HepG2 (cell line): ENCODE measurements around the gene DST. TPM values are rescaled to one million over a fixed set of nuclear protein-coding genes. Genes with fewer than 3 reads are reported as not detected.

ENCODE experiments used
- ATAC-seq: fragments of 200-7000 bp; cut with Tn5 transposase; 3 replicates; pipeline ENCODE4 v1.9.1; 2020; ENCODE audit warnings: mild to moderate bottlenecking, moderate library complexity
- BruUV-seq: library from RNA; stranded (reverse); fragments of 400-500 nt; replicated peaks from 2 replicates; lab custom pipeline; 2021; lab: Mats Ljungman, UMichigan
- CTCF ChIA-PET: fragments of 300-600 bp; formaldehyde crosslinking; extraction: SDS; loops from one replicate; lab custom pipeline; 2021; ENCODE audit warnings: low total read pairs, inconsistent platforms, low intra/inter-chr PET ratio; lab: Yijun Ruan, JAX
- POLR2A ChIA-PET: fragments of 350-600 bp; sonication (Branson Sonifier 250); formaldehyde crosslinking; loops from one replicate; lab custom pipeline; 2020; ENCODE audit warnings: antibody characterized with exemption, inconsistent platforms; lab: Yijun Ruan, JAX
- DNase-seq: peaks from one replicate; pipeline ENCODE4 v3.0.0-alpha.2; 2015; ENCODE audit warnings: low spot score
- FAIRE-seq: peaks from 3 replicates; lab custom pipeline; 2011; peaks lifted over from hg19 to GRCh38; lab: Jason Lieb, UNC
- H2AFZ ChIP-seq: one replicate; pipeline ENCODE4 v1.6.1; 2011; ENCODE audit warnings: low read length, inconsistent platforms
- H3K27ac ChIP-seq: fragments of 300-600 bp; 3 replicates; pipeline ENCODE4 v1.8.0; 2011; ENCODE audit warnings: mixed run types, mild to moderate bottlenecking, mixed read lengths, low read length, inconsistent platforms; ENCODE audit not compliant: insufficient read depth; ENCODE audit errors: extremely low read length
- H3K27me3 ChIP-seq, 2 experiments: fragments of 200-600 bp in 1 of 2; 2 replicates in 1 of 2; 3 replicates in 1 of 2; pipeline versions ENCODE4 v1.6.0 to v1.8.0; 2011; ENCODE audit warnings: low read length in 2 of 2, mild to moderate bottlenecking in 2 of 2, moderate library complexity in 2 of 2, inconsistent platforms in 1 of 2; ENCODE audit not compliant: insufficient read depth in 2 of 2, control insufficient read depth in 1 of 2
- H3K36me3 ChIP-seq, 2 experiments: fragments of 200-600 bp in 1 of 2; replicated peaks in 1 of 2; 2 replicates in 1 of 2; 3 replicates in 1 of 2; pipeline versions ENCODE4 v1.5.1 to v1.8.0; 2011; ENCODE audit warnings: low read length in 2 of 2, inconsistent platforms in 1 of 2; ENCODE audit not compliant: insufficient read depth in 2 of 2, control insufficient read depth in 1 of 2
- H3K4me1 ChIP-seq: 2 replicates; pipeline ENCODE4 v1.5.1; 2012; ENCODE audit warnings: low read length, inconsistent platforms; ENCODE audit not compliant: insufficient read depth
- H3K4me2 ChIP-seq: 2 replicates; pipeline ENCODE4 v1.6.0; 2011; ENCODE audit warnings: low read depth, low read length, inconsistent platforms
- H3K4me3 ChIP-seq, 3 experiments: fragments of 200-600 bp in 1 of 3; sonication (generic), shearing (Covaris generic) in 1 of 3; replicated peaks in 1 of 3; 2 replicates each; pipeline ENCODE4 v1.5.1; 2011 to 2016; ENCODE audit warnings: low read length in 3 of 3, inconsistent platforms in 2 of 3, low read depth in 2 of 3, mild to moderate bottlenecking in 2 of 3, control low read depth in 1 of 3, mixed read lengths in 1 of 3; ENCODE audit not compliant: insufficient read depth in 1 of 3
- H3K79me2 ChIP-seq: one replicate; pipeline ENCODE4 v1.6.1; 2011; ENCODE audit warnings: low read length, inconsistent platforms; ENCODE audit not compliant: insufficient read depth
- H3K9ac ChIP-seq: 2 replicates; pipeline ENCODE4 v1.6.0; 2011; ENCODE audit warnings: mild to moderate bottlenecking, low read depth, low read length, inconsistent platforms; ENCODE audit not compliant: insufficient read depth
- H3K9me3 ChIP-seq: 2 replicates; pipeline ENCODE4 v1.5.1; 2012; ENCODE audit warnings: mild to moderate bottlenecking, low read length
- H4K20me1 ChIP-seq: 2 replicates; pipeline ENCODE4 v1.6.0; 2011; ENCODE audit warnings: inconsistent platforms, mild to moderate bottlenecking, low read length, moderate library complexity; ENCODE audit not compliant: insufficient read depth
- ATM ChIP-seq: fragments of 450-650 bp; IDR thresholded peaks from 2 replicates; pipeline ENCODE4 v1.7.1; 2017; ENCODE audit warnings: mild to moderate bottlenecking, borderline replicate concordance
- CEBPG ChIP-seq: IDR thresholded peaks from 2 replicates; pipeline ENCODE4 v1.6.1; 2016
- GATAD2A ChIP-seq: IDR thresholded peaks from 2 replicates; pipeline ENCODE4 v1.6.1; 2016
- KAT7 ChIP-seq: IDR thresholded peaks from 2 replicates; pipeline ENCODE4 v1.6.1; 2018; ENCODE audit warnings: borderline replicate concordance, missing compliant biosample characterization
- MEIS1 ChIP-seq: sonication (generic); formaldehyde crosslinking; IDR thresholded peaks from 2 replicates; pipeline ENCODE4 v1.9.0; 2021; ENCODE audit warnings: mild to moderate bottlenecking, missing genetic modification reagents, moderate library complexity, borderline replicate concordance
- MIER2 ChIP-seq: IDR thresholded peaks from 2 replicates; pipeline ENCODE4 v1.6.1; 2016; ENCODE audit warnings: missing biosample characterization, missing genetic modification reagents
- NCOA2 ChIP-seq: sonication (generic); formaldehyde crosslinking; IDR thresholded peaks from 2 replicates; pipeline ENCODE4 v1.8.0; 2022; ENCODE audit warnings: inconsistent platforms
- NFKBIZ ChIP-seq: IDR thresholded peaks from 2 replicates; pipeline ENCODE4 v1.6.1; 2018; ENCODE audit warnings: missing genetic modification reagents, missing compliant biosample characterization
- NR2F6 ChIP-seq, 2 experiments: IDR thresholded peaks; 2 replicates each; pipeline ENCODE4 v1.6.1; 2016; ENCODE audit warnings: antibody characterized with exemption in 1 of 2, mild to moderate bottlenecking in 1 of 2
- POLR2A ChIP-seq, 2 experiments: IDR thresholded peaks; 2 replicates each; pipeline ENCODE4 v1.6.1; 2011; ENCODE audit warnings: low read depth in 2 of 2, low read length in 2 of 2, mild to moderate bottlenecking in 1 of 2, moderate library complexity in 1 of 2; ENCODE audit not compliant: insufficient read depth in 1 of 2
- POLR2AphosphoS5 ChIP-seq: IDR thresholded peaks from 2 replicates; pipeline ENCODE4 v1.6.1; 2012; ENCODE audit warnings: low read depth, low read length
- U2AF1 ChIP-seq: fragments of 200-400 bp; formaldehyde crosslinking; optimal IDR thresholded peaks from 2 replicates; pipeline ENCODE3; 2017; ENCODE audit warnings: mild to moderate bottlenecking, low read depth, low read length
- ZMAT3 ChIP-seq: sonication (generic); formaldehyde crosslinking; conservative IDR thresholded peaks from 2 replicates; pipeline ENCODE4 v1.7.0; 2021; ENCODE audit warnings: missing genetic modification reagents
- ZNF18 ChIP-seq: sonication (generic); formaldehyde crosslinking; IDR thresholded peaks from 2 replicates; pipeline ENCODE4 v1.8.0; 2022; ENCODE audit warnings: mild to moderate bottlenecking, missing genetic modification reagents; ENCODE audit not compliant: insufficient replicate concordance
- ZNF550 ChIP-seq: sonication (generic); formaldehyde crosslinking; IDR thresholded peaks from 2 replicates; pipeline ENCODE4 v1.4.0; 2020; ENCODE audit warnings: mild to moderate bottlenecking, missing genetic modification reagents, borderline replicate concordance
- WGBS: methylation state at CpG from one replicate; pipeline ENCODE4 v1.1.6; 2017; ENCODE audit warnings: low lambda C conversion rate; 5-methylcytosine and 5-hydroxymethylcytosine counted together
- in situ Hi-C: cut with HindIII; loops from 2 replicates; pipeline ENCODE4 v1.10.0; 2017; ENCODE audit warnings: low pct_unique_long_range_greater_than_20kb; ENCODE audit not compliant: extremely low pct_ligation_motif_present
- intact Hi-C: fragments of 100-400 bp; cut with micrococcal nuclease; formaldehyde crosslinking; loops from one replicate; pipeline ENCODE4 v1.10.0; 2022; ENCODE audit not compliant: unreplicated experiment
- polyA plus RNA-seq, 8 experiments: library from polyadenylated mRNA; depleted of rRNA in 3 of 8; stranded (reverse) in 7 of 8; unstranded in 1 of 8; fragments of >200 nt; fragmentation: Illumina TruSeq in 4 of 8; extraction: Trizol in 4 of 8; gene quantifications; 2 replicates each; pipeline versions ENCODE4 v1.2.1 to v1.2.3, GENCODE V29; 2011 to 2016; ENCODE audit warnings: low read depth in 4 of 8, missing spikeins in 1 of 8, mixed read lengths in 1 of 8; ENCODE audit not compliant: insufficient read depth in 1 of 8
- total RNA-seq, 5 experiments: library from RNA; depleted of rRNA; stranded (reverse); fragments of >200 nt; fragmentation: Illumina TruSeq; extraction: Trizol; gene quantifications; 2 replicates each; pipeline ENCODE4 v1.2.3, GENCODE V29; 2016; ENCODE audit warnings: low read depth in 1 of 5

DST gene
- total and polyA plus RNA-seq, 2 of the 13 experiments (the other 11 are each of a cell fraction or from before 2014, with no cell fraction given), result 64.4 to 89.0 TPM

GRCh38 chr6:56688521-56688920, 45.8 kb upstream of the DST start:
- H3K4me2 ChIP-seq, result peak overlapping the region; percentile 75; the same call in 1 of the 2 replicates
- H3K9ac ChIP-seq, result peak overlapping the region; percentile 69; the same call in 1 of the 2 replicates
- H3K27ac ChIP-seq, result no peak overlapping the region
- ChIA-PET POLR2A (interaction anchor here (4.1 kb wide), 1 partner anchor 46 kb away, joined by 15 read pairs; the partner anchor contains the start of gene DST), CTCF (no interaction called here)
- H3K4me3 ChIP-seq, result peak overlapping the region in 2 of 3 experiments; percentile 2 to 27; a peak in 2 of 6 replicates
- no peak for FAIRE-seq
- intact Hi-C loops (no loop called here), in situ Hi-C loops (no loop called here)
- peaks cover 13% of the 10 kb centered on the region for H3K79me2 ChIP-seq
- DNase-seq, result no peak
- no peak for ATAC-seq
- no peaks in the 10 kb centered on the region for H4K20me1 ChIP-seq
- 84% methylated on average over 2 of the region's 2 CpGs for WGBS
- TF ChIP-seq ATM (no peak), ZNF18 (CRISPR knock-in tag) (no peak), MEIS1 (CRISPR knock-in tag) (no peak), POLR2A (IDR thresholded peaks at IDR 0.05; ENCODE audit: insufficient read depth in 1 of 2, low read depth in 2 of 2, low read length in 2 of 2) (no peak), KAT7 (CRISPR knock-in tag) (no peak), ZMAT3 (CRISPR knock-in tag) (no peak), POLR2AphosphoS5 (no peak), NR2F6 (IDR thresholded peaks at IDR 0.05) (no peak), NR2F6 (CRISPR knock-in tag; IDR thresholded peaks at IDR 0.05) (no peak), CEBPG (no peak), U2AF1 (no peak), ZNF550 (CRISPR knock-in tag) (no peak), GATAD2A (no peak), MIER2 (CRISPR knock-in tag) (no peak), NCOA2 (no peak), NFKBIZ (CRISPR knock-in tag) (no peak)
- H3K36me3 ChIP-seq, result no peaks in the 10 kb centered on the region
- no peaks in the 10 kb centered on the region for H3K27me3 ChIP-seq
- no TSS peak for BruUV-seq
- H3K4me1 ChIP-seq, result peaks cover 100% of the 10 kb centered on the region
- no peaks in the 10 kb centered on the region for H3K9me3 ChIP-seq
- no peak overlapping the region for H2AFZ ChIP-seq
